ENCODE data around the gene PMPCA.

DNA sequence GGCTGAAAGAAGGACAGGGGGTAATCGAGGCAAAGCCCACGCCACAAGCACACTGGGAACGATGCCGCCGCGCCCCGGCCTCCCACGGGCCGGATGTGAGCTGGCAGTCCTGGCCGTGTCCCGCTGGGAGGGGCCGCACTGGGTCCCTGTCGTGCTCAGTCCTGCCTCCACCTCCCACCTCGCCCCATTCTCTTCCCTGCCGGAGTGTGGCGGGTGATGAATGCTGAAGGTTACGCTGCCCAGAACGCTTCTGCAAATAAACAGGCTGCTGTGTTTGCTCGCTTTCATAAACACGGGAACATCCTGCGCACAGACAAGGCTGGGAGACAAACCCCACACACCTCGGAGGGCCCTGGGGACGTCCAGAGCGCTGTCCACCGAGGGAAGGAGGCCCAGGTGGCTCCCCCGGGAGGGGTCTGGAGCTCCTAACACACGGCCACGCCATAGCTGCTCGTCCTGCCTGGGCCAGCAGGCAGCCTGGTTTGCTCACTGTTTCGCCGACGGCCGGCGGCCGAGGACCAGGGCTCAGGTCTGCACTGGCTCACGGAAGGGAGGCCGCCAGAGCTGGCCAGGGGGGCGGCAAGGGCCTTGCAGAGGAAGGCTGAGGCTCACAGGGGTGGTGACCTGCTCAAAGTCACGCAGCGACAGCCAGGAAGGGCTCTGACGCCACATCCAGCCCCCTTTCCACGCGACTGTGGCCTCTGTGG is 49.3 kb upstream of the PMPCA start:
- TF ChIP-seq, protein P1, sequence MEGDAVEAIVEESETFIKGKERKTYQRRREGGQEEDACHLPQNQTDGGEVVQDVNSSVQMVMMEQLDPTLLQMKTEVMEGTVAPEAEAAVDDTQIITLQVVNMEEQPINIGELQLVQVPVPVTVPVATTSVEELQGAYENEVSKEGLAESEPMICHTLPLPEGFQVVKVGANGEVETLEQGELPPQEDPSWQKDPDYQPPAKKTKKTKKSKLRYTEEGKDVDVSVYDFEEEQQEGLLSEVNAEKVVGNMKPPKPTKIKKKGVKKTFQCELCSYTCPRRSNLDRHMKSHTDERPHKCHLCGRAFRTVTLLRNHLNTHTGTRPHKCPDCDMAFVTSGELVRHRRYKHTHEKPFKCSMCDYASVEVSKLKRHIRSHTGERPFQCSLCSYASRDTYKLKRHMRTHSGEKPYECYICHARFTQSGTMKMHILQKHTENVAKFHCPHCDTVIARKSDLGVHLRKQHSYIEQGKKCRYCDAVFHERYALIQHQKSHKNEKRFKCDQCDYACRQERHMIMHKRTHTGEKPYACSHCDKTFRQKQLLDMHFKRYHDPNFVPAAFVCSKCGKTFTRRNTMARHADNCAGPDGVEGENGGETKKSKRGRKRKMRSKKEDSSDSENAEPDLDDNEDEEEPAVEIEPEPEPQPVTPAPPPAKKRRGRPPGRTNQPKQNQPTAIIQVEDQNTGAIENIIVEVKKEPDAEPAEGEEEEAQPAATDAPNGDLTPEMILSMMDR (conservative IDR thresholded peaks at IDR 0.05; ENCODE audit: low read length): no peak
- TF ChIP-seq EZH2phosphoT487 (IDR thresholded peaks at IDR 0.05; ENCODE audit: borderline replicate concordance): no peak

Measured in Loucy (cell line).